Measurements from ENCODE around the gene BBS9. TPM values are rescaled to one million over a fixed set of nuclear protein-coding genes. Genes with fewer than 3 reads are reported as not detected.

The BBS9 gene
- polyA plus RNA-seq, 3 donors, result 2.7 to 10.6 (median 4.8) TPM

DNA sequence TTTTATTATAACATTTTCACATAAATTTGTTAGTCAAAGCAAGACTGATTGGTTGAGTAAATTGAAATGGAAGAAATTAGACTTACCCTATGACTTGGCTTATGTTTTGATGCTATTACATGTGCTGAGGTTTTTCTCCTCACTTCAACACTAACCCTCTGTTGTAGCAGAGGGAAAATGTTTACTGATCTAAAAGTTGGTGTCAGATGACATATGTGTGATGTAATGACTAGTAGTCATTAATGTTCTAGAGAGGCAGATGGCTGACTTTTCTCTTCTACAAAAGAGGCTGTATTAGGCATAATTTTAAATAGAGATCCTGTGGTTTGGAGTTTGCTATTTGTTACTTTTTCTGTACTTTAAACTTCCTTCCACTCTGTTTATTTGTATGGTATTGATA lies 266.0 kb downstream of the BBS9 start:
- H3K27ac ChIP-seq (ENCODE audit: low read depth, low read length), result no peak overlapping the region

DNA sequence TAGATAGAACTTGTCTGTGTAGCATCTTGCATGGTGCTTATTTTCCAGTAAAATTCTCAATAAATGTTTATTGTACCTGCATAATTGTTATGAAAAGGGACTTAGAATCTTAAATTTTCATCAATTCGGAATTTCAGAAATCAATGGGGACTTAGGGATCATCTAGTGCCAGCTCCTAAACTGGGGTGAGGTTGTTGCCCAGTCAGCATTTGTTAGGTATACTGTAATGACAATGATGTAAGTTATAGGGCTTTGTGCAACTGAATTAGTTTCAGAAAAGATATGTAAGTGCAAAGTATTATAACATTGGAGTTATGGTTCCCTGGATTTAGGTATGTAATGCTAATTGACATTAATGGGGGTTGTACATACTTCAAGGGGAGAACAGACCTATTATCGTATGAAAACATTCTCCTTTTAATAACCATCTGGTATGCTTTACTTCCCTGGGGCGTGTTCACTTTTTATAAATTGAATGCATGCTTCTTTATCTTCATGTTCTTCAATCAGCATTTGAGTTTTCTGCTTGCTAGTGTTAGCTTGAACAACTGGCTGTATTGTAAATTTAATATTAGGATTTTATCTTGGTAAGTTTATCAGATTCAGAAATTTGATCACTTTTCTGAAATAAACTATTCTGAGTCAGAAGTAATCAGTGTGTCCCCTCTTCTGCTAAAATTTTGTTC lies 270.3 kb downstream of the BBS9 start:
- no peak overlapping the region for H3K27ac ChIP-seq (ENCODE audit: low read depth, low read length)
- 85 to 88% (median 88%) methylated on average over 3 of the region's 3 CpGs for WGBS, 3 donors

- H3K27ac ChIP-seq (ENCODE audit: low read depth, low read length), result no peak overlapping the region
- WGBS, 3 donors, result 80 to 84% (median 84%) methylated on average over 1 of the region's 1 CpG
Measured at GRCh38 chr7:33400214-33400538, 270.8 kb downstream of the BBS9 start.

- WGBS, 3 donors, result 54 to 70% (median 61%) methylated on average over 1 of the region's 1 CpG
- H3K27ac ChIP-seq (ENCODE audit: low read depth, low read length), result no peak overlapping the region
Measured at GRCh38 chr7:33410266-33410665, 280.9 kb downstream of the BBS9 start.

DNA sequence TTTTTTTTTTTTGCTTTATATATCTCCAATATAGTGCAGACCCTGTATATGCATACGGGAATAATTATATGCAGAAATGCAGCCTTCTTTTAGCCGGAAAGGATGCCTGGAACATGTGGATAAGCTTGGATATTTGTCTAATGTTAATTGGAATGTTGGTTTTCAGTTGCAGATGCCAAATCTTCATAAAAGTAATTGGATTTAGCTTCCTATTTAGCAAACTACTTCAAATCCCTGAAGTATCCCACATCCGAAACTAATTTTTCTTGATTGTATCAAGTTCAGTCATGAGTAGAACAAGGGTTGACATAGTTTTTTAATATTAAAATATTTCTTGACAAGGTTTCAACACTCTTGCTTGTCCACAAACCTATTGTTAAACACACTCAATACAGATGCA lies 281.7 kb downstream of the BBS9 start:
- WGBS, 3 donors, result 64 to 81% (median 70%) methylated on average over 3 of the region's 3 CpGs
- no peak overlapping the region for H3K27ac ChIP-seq (ENCODE audit: low read depth, low read length)

DNA sequence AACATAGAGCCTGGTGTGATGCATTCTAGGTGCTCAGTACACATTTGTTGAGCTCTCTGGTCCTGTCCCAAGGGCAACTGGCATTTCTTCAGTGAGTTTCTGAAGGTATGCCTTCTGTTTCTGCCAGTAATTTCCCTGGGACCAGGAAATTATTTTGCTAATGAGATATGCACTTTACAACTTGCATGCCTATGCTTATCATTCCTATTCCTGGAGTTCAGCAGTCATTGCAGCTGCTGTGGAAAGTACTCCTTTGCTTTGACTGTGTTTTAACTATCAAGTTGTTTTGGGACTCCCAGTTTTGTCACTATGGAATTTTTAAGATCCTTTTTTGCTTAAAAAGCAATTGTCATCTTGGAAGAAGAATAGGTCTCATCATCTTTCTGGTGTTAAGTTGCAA lies 283.0 kb downstream of the BBS9 start:
- no peak overlapping the region for H3K27ac ChIP-seq (ENCODE audit: low read depth, low read length)

GRCh38 chr7:33418251-33418701 lies 288.9 kb downstream of the BBS9 start:
- WGBS, 3 donors, result 77 to 79% (median 79%) methylated on average over 6 of the region's 6 CpGs
- no peak overlapping the region for H3K27ac ChIP-seq (ENCODE audit: low read depth, low read length)

- 76 to 83% (median 81%) methylated on average over 6 of the region's 6 CpGs for WGBS, 3 donors
- no peak overlapping the region for H3K27ac ChIP-seq (ENCODE audit: low read depth, low read length)
Measured at GRCh38 chr7:33420311-33420940, 291.1 kb downstream of the BBS9 start.

- no peak overlapping the region for H3K27ac ChIP-seq (ENCODE audit: low read depth, low read length)
- WGBS, 3 donors, result 27 to 62% (median 43%) methylated on average over 1 of the region's 1 CpG
Measured at GRCh38 chr7:33421429-33421828, 292.1 kb downstream of the BBS9 start.

- no peak overlapping the region for H3K27ac ChIP-seq (ENCODE audit: low read depth, low read length)
- 94 to 100% (median 95%) methylated on average over 2 of the region's 2 CpGs for WGBS, 3 donors
Measured at GRCh38 chr7:33422141-33422540, 292.8 kb downstream of the BBS9 start.

DNA sequence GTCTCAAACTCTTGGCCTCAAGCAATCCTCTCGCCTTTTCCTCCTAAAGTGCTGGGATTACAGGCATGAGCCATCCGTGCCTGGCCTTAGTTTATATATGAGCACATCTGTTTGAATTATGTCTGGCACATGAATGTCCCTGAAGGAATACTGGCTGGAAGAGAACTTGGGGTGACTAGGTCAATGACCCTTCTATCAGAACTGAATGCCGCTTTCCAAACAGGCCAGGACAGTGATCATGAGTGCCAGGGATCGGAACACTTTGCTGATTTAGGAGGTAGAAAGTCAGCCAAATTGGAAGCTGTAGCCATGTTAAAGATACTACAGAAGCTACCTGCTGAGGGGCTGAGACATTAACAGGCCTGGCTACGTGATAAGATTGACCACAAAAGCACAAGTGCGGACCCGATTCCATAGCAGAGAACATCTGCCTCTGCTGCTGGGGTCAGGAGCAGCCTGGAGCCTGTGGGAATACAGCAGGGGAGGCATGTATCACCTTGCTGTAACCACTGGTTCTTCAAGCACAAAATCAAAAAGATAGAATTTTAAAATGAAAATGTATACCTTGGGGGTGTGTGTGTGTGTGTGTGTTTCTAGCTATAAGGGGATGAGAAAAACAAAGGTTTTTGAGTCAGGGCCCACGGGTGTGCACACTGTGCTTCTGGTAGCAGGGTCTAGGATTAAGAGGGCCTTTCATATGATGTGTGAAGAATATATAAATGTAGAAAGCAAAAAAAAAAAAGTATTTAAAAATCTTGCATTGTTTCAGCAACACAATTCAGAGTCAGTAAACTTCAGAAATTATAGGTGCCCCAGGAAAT lies 293.7 kb downstream of the BBS9 start:
- WGBS, 3 donors, result 85 to 95% (median 87%) methylated on average over 8 of the region's 8 CpGs
- H3K27ac ChIP-seq (ENCODE audit: low read depth, low read length), result no peak overlapping the region

- H3K27ac ChIP-seq (ENCODE audit: low read depth, low read length), result no peak overlapping the region
- 73 to 82% (median 81%) methylated on average over 1 of the region's 1 CpG for WGBS, 3 donors
Measured at GRCh38 chr7:33423646-33424020, 294.3 kb downstream of the BBS9 start.

DNA sequence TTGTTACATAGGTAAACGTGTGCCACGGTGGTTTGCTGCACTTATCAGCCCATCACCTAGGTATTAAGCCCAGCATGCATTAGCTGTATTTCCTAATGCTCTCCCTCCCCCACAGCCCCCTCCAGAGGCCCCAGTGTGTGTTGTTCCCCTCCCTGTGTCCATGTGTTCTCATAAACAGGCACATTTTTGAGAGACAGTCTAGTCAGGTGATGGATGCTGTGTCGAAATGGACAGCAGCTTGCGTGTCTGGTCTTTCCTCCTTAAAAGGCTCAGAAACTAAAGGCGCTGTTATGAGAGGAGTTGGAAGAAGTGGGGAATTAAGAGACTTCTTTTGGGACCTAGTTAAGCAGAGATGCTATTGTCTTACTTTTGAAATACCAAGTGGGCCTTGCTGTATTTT lies 296.0 kb downstream of the BBS9 start:
- WGBS, 3 donors, result 83 to 96% (median 89%) methylated on average over 5 of the region's 5 CpGs
- no peak overlapping the region for H3K27ac ChIP-seq (ENCODE audit: low read depth, low read length)

GRCh38 chr7:33425929-33426678 lies 296.7 kb downstream of the BBS9 start:
- no peak overlapping the region for H3K27ac ChIP-seq (ENCODE audit: low read depth, low read length)
- WGBS, 3 donors, result 75 to 86% (median 79%) methylated on average over 5 of the region's 5 CpGs

DNA sequence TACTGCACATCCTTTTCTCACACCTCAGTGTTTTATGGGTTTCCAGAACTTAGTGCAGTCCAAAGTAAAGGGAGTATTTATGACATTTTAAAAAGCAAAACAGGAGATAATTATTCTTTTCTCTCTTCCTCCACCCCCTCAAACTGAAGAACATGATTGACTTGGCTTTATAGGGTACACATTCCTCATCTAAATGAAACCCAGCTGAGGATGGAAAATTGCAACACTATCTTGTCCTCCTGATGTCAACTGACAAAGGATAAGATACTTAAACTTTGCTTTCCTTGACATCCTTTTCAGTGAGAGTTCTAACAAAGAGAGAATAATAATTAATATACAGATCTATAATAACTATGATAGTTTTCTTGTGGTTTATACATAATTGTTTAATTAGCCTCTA lies 299.1 kb downstream of the BBS9 start:
- H3K27ac ChIP-seq (ENCODE audit: low read depth, low read length), result no peak overlapping the region

- 92 to 97% (median 96%) methylated on average over 2 of the region's 2 CpGs for WGBS, 3 donors
- H3K27ac ChIP-seq (ENCODE audit: low read depth, low read length), result no peak overlapping the region
Measured at GRCh38 chr7:33431543-33431942, 302.2 kb downstream of the BBS9 start.

- H3K27ac ChIP-seq (ENCODE audit: low read depth, low read length), result no peak overlapping the region
- 88 to 100% (median 89%) methylated on average over 1 of the region's 1 CpG for WGBS, 3 donors
Measured at GRCh38 chr7:33432821-33433220, 303.5 kb downstream of the BBS9 start.

GRCh38 chr7:33433357-33433756 lies 304.0 kb downstream of the BBS9 start:
- H3K27ac ChIP-seq (ENCODE audit: low read depth, low read length), result no peak overlapping the region
- WGBS, 3 donors, result 96 to 98% (median 97%) methylated on average over 2 of the region's 2 CpGs

DNA sequence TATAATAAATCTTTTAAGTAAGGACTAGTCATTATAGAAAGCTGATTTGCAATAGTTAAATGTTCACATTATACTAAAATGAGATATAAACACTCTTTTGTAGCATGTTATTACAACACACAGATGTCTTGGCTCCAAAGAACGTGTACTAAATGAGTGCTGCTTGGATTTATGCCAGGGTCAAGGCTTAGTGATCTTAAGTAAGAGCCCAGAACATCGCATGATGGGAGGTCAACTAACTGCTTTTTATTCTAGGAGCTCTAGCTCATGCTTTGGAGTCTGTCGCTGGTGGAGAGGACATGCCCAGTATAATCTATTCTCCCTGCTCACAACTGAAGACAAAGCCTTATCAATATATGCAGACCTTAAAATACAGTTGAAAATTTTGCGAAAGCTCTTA lies 315.1 kb downstream of the BBS9 start:
- 56 to 68% (median 66%) methylated on average over 4 of the region's 4 CpGs for WGBS, 3 donors
- no peak overlapping the region for H3K27ac ChIP-seq (ENCODE audit: low read depth, low read length)

Measured in adipose tissue (tissue), 3 donors.